Astrocyte (in vitro differentiated cells and primary cell): ENCODE results near the gene NLGN4Y.

Experiments
- EZH2 ChIP-seq: IDR thresholded peaks from 2 replicates; pipeline ENCODE4 v1.6.1; 2012; ENCODE audit warnings: mild to moderate bottlenecking, low read length, inconsistent platforms; ENCODE audit not compliant: insufficient read depth
- TF ChIP-seq, protein P1 (sequence below): IDR thresholded peaks from 2 replicates; pipeline ENCODE4 v1.5.1; 2011; ENCODE audit warnings: low read depth, mild to moderate bottlenecking, inconsistent platforms, low read length, moderate library complexity; ENCODE audit not compliant: insufficient read depth

GRCh38 chrY:14586725-14587124, 62.4 kb downstream of the NLGN4Y start:
- TF ChIP-seq, protein P1, sequence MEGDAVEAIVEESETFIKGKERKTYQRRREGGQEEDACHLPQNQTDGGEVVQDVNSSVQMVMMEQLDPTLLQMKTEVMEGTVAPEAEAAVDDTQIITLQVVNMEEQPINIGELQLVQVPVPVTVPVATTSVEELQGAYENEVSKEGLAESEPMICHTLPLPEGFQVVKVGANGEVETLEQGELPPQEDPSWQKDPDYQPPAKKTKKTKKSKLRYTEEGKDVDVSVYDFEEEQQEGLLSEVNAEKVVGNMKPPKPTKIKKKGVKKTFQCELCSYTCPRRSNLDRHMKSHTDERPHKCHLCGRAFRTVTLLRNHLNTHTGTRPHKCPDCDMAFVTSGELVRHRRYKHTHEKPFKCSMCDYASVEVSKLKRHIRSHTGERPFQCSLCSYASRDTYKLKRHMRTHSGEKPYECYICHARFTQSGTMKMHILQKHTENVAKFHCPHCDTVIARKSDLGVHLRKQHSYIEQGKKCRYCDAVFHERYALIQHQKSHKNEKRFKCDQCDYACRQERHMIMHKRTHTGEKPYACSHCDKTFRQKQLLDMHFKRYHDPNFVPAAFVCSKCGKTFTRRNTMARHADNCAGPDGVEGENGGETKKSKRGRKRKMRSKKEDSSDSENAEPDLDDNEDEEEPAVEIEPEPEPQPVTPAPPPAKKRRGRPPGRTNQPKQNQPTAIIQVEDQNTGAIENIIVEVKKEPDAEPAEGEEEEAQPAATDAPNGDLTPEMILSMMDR = no peak
- TF ChIP-seq EZH2 = no peak
